ENCODE measurements around the gene NUP210. TPM values are rescaled to one million over a fixed set of nuclear protein-coding genes. Genes with fewer than 3 reads are reported as not detected.

The NUP210 gene
- total RNA-seq, 1 experiment from 2014 or later = 64.0 TPM

GRCh38 chr3:13285007-13285567 is 135.0 kb downstream of the NUP210 start:
- H3K9ac ChIP-seq (ENCODE audit: low read length) = no peak overlapping the region
- ChIA-PET CTCF (no interaction called here), POLR2A (ENCODE audit: unreplicated experiment) (no interaction called here)
- H3K4me3 ChIP-seq (ENCODE audit: low read length) = no peak overlapping the region
- intact Hi-C loops (cut with micrococcal nuclease) = no loop called here
- peaks cover 5% of the 10 kb centered on the region; the same call in 1 of the 2 replicates for H4K20me1 ChIP-seq (ENCODE audit: low read length)
- no peaks in the 10 kb centered on the region for H3K9me3 ChIP-seq (ENCODE audit: low read length)
- ATAC-seq (no peak), DNase-seq (no peak)
- no TSS peak for BruUV-seq (replicated peaks)
- TF ChIP-seq EZH2 (IDR thresholded peaks at IDR 0.05; ENCODE audit: low read length, unreplicated experiment) = no peak
- no peak for TF ChIP-seq EZH2phosphoT487 (IDR thresholded peaks at IDR 0.05; ENCODE audit: borderline replicate concordance, low read length)
- TF ChIP-seq, protein P1, sequence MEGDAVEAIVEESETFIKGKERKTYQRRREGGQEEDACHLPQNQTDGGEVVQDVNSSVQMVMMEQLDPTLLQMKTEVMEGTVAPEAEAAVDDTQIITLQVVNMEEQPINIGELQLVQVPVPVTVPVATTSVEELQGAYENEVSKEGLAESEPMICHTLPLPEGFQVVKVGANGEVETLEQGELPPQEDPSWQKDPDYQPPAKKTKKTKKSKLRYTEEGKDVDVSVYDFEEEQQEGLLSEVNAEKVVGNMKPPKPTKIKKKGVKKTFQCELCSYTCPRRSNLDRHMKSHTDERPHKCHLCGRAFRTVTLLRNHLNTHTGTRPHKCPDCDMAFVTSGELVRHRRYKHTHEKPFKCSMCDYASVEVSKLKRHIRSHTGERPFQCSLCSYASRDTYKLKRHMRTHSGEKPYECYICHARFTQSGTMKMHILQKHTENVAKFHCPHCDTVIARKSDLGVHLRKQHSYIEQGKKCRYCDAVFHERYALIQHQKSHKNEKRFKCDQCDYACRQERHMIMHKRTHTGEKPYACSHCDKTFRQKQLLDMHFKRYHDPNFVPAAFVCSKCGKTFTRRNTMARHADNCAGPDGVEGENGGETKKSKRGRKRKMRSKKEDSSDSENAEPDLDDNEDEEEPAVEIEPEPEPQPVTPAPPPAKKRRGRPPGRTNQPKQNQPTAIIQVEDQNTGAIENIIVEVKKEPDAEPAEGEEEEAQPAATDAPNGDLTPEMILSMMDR (conservative IDR thresholded peaks at IDR 0.05; ENCODE audit: low read depth, low read length) = no peak
- H3F3A ChIP-seq (ENCODE audit: low read length, unreplicated experiment) = no peaks in the 10 kb centered on the region
- no peaks in the 10 kb centered on the region for H3K9me2 ChIP-seq (replicated peaks; ENCODE audit: low read length)
- H3K36me3 ChIP-seq (ENCODE audit: low read depth, low read length) = no peaks in the 10 kb centered on the region
- peaks cover 12% of the 10 kb centered on the region; the same call in 1 of the 2 replicates for H3K4me1 ChIP-seq (ENCODE audit: insufficient read depth, low read length)
- H3K4me2 ChIP-seq (ENCODE audit: low read length) = no peak overlapping the region
- no peak overlapping the region for H2AFZ ChIP-seq (ENCODE audit: low read length)
- H3K79me2 ChIP-seq (ENCODE audit: low read length) = peaks cover 27% of the 10 kb centered on the region
- H3K27me3 ChIP-seq (ENCODE audit: low read length) = no peaks in the 10 kb centered on the region
- H3K27ac ChIP-seq (ENCODE audit: low read length) = no peak overlapping the region

DNA sequence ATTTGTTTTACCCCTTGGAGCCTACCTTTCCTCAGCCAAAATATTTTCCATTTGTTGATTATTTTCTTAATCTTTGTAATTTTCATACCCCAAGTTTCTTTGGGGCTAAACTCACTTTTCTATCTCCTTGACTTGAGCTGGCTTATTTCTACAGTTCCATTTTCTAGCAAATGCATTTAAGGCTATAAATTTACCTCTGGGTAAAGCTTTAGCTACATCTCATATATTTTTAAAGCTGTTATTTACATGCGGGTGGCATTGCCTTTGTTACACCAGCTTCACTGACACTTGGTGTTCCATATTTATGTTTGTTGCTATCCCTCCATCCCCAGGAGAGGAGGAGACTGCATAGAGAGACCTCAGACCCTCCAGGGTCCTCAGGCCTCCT is 136.3 kb downstream of the NUP210 start:
- ATAC-seq = no peak
- peaks cover 5% of the 10 kb centered on the region; the same call in 1 of the 2 replicates for H4K20me1 ChIP-seq (ENCODE audit: low read length)
- H3K4me3 ChIP-seq (ENCODE audit: low read length) = peak overlapping the region; percentile 77
- intact Hi-C loops (cut with micrococcal nuclease) = loop anchor here (1.0 to 5.0 kb wide), 4 partner anchors 67 to 192 kb away; no protein-coding TSS in a partner anchor
- POLR2A ChIA-PET (ENCODE audit: unreplicated experiment) = interaction anchor here (0.6 kb wide), 1 partner anchor 173 kb away, joined by 4 read pairs; no protein-coding TSS in a partner anchor
- CTCF ChIA-PET = interaction anchor here (0.6 to 0.7 kb wide), 5 partner anchors 70 to 178 kb away, joined by 3 to 13 read pairs (median 4); no protein-coding TSS in a partner anchor
- H3K27ac ChIP-seq (ENCODE audit: low read length) = no peak overlapping the region
- H3K79me2 ChIP-seq (ENCODE audit: low read length) = peaks cover 39% of the 10 kb centered on the region
- no TSS peak for BruUV-seq (replicated peaks)
- no peak for DNase-seq
- H3K9me3 ChIP-seq (ENCODE audit: low read length) = no peaks in the 10 kb centered on the region
- H3K27me3 ChIP-seq (ENCODE audit: low read length) = no peaks in the 10 kb centered on the region
- no peak overlapping the region; the same call in 1 of the 2 replicates for H3K9ac ChIP-seq (ENCODE audit: low read length)
- H3F3A ChIP-seq (ENCODE audit: low read length, unreplicated experiment) = no peaks in the 10 kb centered on the region
- peak overlapping the region; percentile 91 for H3K4me2 ChIP-seq (ENCODE audit: low read length)
- H3K9me2 ChIP-seq (replicated peaks; ENCODE audit: low read length) = no peaks in the 10 kb centered on the region
- H2AFZ ChIP-seq (ENCODE audit: low read length) = peak overlapping the region; percentile 95
- TF ChIP-seq, protein P1 (conservative IDR thresholded peaks at IDR 0.05; ENCODE audit: low read depth, low read length) = no peak
- TF ChIP-seq EZH2 (IDR thresholded peaks at IDR 0.05; ENCODE audit: low read length, unreplicated experiment) (no peak), EZH2phosphoT487 (IDR thresholded peaks at IDR 0.05; ENCODE audit: borderline replicate concordance, low read length) (no peak)
- H3K4me1 ChIP-seq (ENCODE audit: insufficient read depth, low read length) = peaks cover 12% of the 10 kb centered on the region; the same call in 1 of the 2 replicates
- H3K36me3 ChIP-seq (ENCODE audit: low read depth, low read length) = no peaks in the 10 kb centered on the region
